Neural progenitor cell (in vitro differentiated cells): ENCODE data around the gene RAI14.
"Not testable (repeated sequence)": the region's sequence is repeated elsewhere in the genome, so short reads cannot be mapped to it uniquely, and the experiment has no call there.

Source experiments
- CTCF ChIP-seq: fragments of 200-600 bp; sonication (generic); IDR thresholded peaks from 2 replicates; pipeline ENCODE4 v1.5.1; 2017; ENCODE audit warnings: antibody characterized with exemption, mild to moderate bottlenecking
- EZH2phosphoT487 ChIP-seq: fragments of 200-600 bp; sonication (generic); IDR thresholded peaks from 2 replicates; pipeline ENCODE4 v1.6.1; 2017; ENCODE audit warnings: antibody characterized with exemption

DNA sequence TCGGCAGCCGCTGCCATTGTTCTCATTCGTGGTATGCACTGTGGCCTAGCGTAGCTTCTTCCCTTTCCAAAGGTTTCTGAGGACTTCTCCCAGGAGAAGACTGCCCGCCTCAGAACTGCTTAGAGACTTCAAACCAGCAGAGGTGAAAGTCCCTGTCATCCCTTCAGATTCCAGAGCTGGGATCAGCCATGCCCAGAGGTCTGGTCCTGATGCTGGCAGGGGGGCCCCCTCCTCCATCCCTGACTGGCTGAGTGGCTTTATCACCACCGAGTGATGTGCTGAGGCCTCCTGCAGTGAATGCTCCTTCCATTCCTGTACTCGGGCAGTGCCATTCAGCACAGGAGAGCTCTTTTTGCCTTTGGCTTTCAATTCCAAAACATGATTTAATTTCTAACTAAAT lies 174.7 kb downstream of the RAI14 start:
- TF ChIP-seq CTCF, EZH2phosphoT487: not testable (repeated sequence)
